ENCODE data around the gene AMN.

The AMN gene

GRCh38 chr14:102897299-102898027, 25.0 kb upstream of the AMN start:
- Histone ChIP-seq H4K20me1 (ENCODE audit: insufficient read depth) (no peaks in the 10 kb centered on the region), H3K27me3 (ENCODE audit: insufficient read depth, low read depth) (no peaks in the 10 kb centered on the region), H3K36me3 (ENCODE audit: insufficient read depth) (no peaks in the 10 kb centered on the region), H3K4me3 (IDR thresholded peaks at IDR 0.05; ENCODE audit: insufficient read depth, low read depth, low read length) (no peak overlapping the region), H3K9ac (no peak overlapping the region), H3K79me2 (ENCODE audit: insufficient read depth, low read depth) (no peaks in the 10 kb centered on the region), H3K4me2 (no peak overlapping the region), H2AFZ (ENCODE audit: low read depth) (no peak overlapping the region), H3K4me1 (ENCODE audit: low read depth, poor library complexity, severe bottlenecking) (peaks cover 10% of the 10 kb centered on the region), H3K27ac (no peak overlapping the region)
- TF ChIP-seq CTCF (conservative IDR thresholded peaks at IDR 0.05; ENCODE audit: low read depth, low read length): no peak

GRCh38 chr14:102898298-102898697, 24.2 kb upstream of the AMN start:
- Histone ChIP-seq H3K79me2 (ENCODE audit: insufficient read depth, low read depth) (no peaks in the 10 kb centered on the region), H3K27me3 (ENCODE audit: insufficient read depth, low read depth) (no peaks in the 10 kb centered on the region), H3K4me1 (ENCODE audit: low read depth, poor library complexity, severe bottlenecking) (peaks cover 10% of the 10 kb centered on the region), H3K4me2 (no peak overlapping the region), H3K9ac (no peak overlapping the region), H3K4me3 (IDR thresholded peaks at IDR 0.05; ENCODE audit: insufficient read depth, low read depth, low read length) (no peak overlapping the region), H3K36me3 (ENCODE audit: insufficient read depth) (no peaks in the 10 kb centered on the region), H4K20me1 (ENCODE audit: insufficient read depth) (no peaks in the 10 kb centered on the region), H2AFZ (ENCODE audit: low read depth) (no peak overlapping the region), H3K27ac (no peak overlapping the region)
- TF ChIP-seq CTCF (conservative IDR thresholded peaks at IDR 0.05; ENCODE audit: low read depth, low read length): no peak

- Histone ChIP-seq H3K27ac (no peak overlapping the region), H3K79me2 (ENCODE audit: insufficient read depth, low read depth) (no peaks in the 10 kb centered on the region), H3K36me3 (ENCODE audit: insufficient read depth) (no peaks in the 10 kb centered on the region), H4K20me1 (ENCODE audit: insufficient read depth) (no peaks in the 10 kb centered on the region), H3K9ac (no peak overlapping the region), H3K4me2 (no peak overlapping the region; the same call in 1 of the 2 replicates), H3K27me3 (ENCODE audit: insufficient read depth, low read depth) (no peaks in the 10 kb centered on the region), H2AFZ (ENCODE audit: low read depth) (no peak overlapping the region), H3K4me1 (ENCODE audit: low read depth, poor library complexity, severe bottlenecking) (peaks cover 10% of the 10 kb centered on the region), H3K4me3 (IDR thresholded peaks at IDR 0.05; ENCODE audit: insufficient read depth, low read depth, low read length) (no peak overlapping the region)
- TF ChIP-seq CTCF (conservative IDR thresholded peaks at IDR 0.05; ENCODE audit: low read depth, low read length): no peak
Measured at GRCh38 chr14:102898776-102899515, 23.5 kb upstream of the AMN start.

- no peak overlapping the region for H2AFZ ChIP-seq (ENCODE audit: low read depth)
- H3K27ac ChIP-seq: no peak overlapping the region
- H3K79me2 ChIP-seq (ENCODE audit: insufficient read depth, low read depth): no peaks in the 10 kb centered on the region
- H4K20me1 ChIP-seq (ENCODE audit: insufficient read depth): no peaks in the 10 kb centered on the region
- no peak overlapping the region for H3K9ac ChIP-seq
- peaks cover 10% of the 10 kb centered on the region for H3K4me1 ChIP-seq (ENCODE audit: low read depth, poor library complexity, severe bottlenecking)
- H3K4me2 ChIP-seq: no peak overlapping the region; the same call in 1 of the 2 replicates
- H3K27me3 ChIP-seq (ENCODE audit: insufficient read depth, low read depth): no peaks in the 10 kb centered on the region
- no peaks in the 10 kb centered on the region for H3K36me3 ChIP-seq (ENCODE audit: insufficient read depth)
- no peak for TF ChIP-seq CTCF (conservative IDR thresholded peaks at IDR 0.05; ENCODE audit: low read depth, low read length)
- no peak overlapping the region for H3K4me3 ChIP-seq (IDR thresholded peaks at IDR 0.05; ENCODE audit: insufficient read depth, low read depth, low read length)
Measured at GRCh38 chr14:102899516-102899900, 23.0 kb upstream of the AMN start.

All from KMS-11 (cell line).